Spleen (tissue), 7 donors: ENCODE results near the gene ADAMTS14.

Experiments
- CTCF ChIP-seq, 11 experiments: fragments of 200-600 bp in 7 of 11; fragments of 450-650 bp in 4 of 11; sonication (generic) in 4 of 11; IDR thresholded peaks in 8 of 11; conservative IDR thresholded peaks in 3 of 11; 1 replicate in 7 of 11; 2 replicates in 4 of 11; pipeline versions ENCODE4 v1.4.0 to v1.8.0; 2016 to 2021; ENCODE audit warnings: antibody characterized with exemption in 11 of 11, inconsistent platforms in 4 of 11, mild to moderate bottlenecking in 1 of 11
- POLR2A ChIP-seq, 3 donors: fragments of 450-650 bp; IDR thresholded peaks; one replicate each; pipeline ENCODE4 v1.5.1; 2017; ENCODE audit warnings: antibody characterized with exemption in 3 of 3, mild to moderate bottlenecking in 1 of 3
- POLR2AphosphoS5 ChIP-seq, 3 donors: sonication (generic); formaldehyde crosslinking; IDR thresholded peaks; one replicate each; pipeline ENCODE4 v1.5.1; 2017; ENCODE audit warnings: antibody characterized with exemption in 3 of 3
- donor health status: DM: no; HTN: no; CAD: no; lungs with moderate emphysema.
- donor health status: DM: no; HTN: no; CAD: no.
- donor health status: DM: no; HTN: no; CAD: no.

GRCh38 chr10:70723771-70724170 lies 51.5 kb downstream of the ADAMTS14 start:
- no peak for TF ChIP-seq CTCF (IDR thresholded peaks at IDR 0.05 in 8 of 11, conservative IDR thresholded peaks at IDR 0.05 in 3 of 11)
- no peak for TF ChIP-seq POLR2A (IDR thresholded peaks at IDR 0.05)
- no peak for TF ChIP-seq POLR2AphosphoS5 (IDR thresholded peaks at IDR 0.05)
